Body of pancreas (tissue), 4 donors: ENCODE data around the gene ARID1B.

Experiments
- POLR2A ChIP-seq, 3 donors: fragments of 450-650 bp; IDR thresholded peaks; one replicate each; pipeline ENCODE4 v1.6.1; 2016; ENCODE audit warnings: antibody characterized with exemption in 3 of 3, mild to moderate bottlenecking in 2 of 3
- TF ChIP-seq, protein P1 (sequence below), 7 experiments: fragments of 450-650 bp in 4 of 7; fragments of 200-600 bp in 3 of 7; sonication (generic) in 3 of 7; IDR thresholded peaks; one replicate each; pipeline ENCODE4 v1.5.1; 2016 to 2019; ENCODE audit warnings: antibody characterized with exemption in 7 of 7

- TF ChIP-seq, protein P1, sequence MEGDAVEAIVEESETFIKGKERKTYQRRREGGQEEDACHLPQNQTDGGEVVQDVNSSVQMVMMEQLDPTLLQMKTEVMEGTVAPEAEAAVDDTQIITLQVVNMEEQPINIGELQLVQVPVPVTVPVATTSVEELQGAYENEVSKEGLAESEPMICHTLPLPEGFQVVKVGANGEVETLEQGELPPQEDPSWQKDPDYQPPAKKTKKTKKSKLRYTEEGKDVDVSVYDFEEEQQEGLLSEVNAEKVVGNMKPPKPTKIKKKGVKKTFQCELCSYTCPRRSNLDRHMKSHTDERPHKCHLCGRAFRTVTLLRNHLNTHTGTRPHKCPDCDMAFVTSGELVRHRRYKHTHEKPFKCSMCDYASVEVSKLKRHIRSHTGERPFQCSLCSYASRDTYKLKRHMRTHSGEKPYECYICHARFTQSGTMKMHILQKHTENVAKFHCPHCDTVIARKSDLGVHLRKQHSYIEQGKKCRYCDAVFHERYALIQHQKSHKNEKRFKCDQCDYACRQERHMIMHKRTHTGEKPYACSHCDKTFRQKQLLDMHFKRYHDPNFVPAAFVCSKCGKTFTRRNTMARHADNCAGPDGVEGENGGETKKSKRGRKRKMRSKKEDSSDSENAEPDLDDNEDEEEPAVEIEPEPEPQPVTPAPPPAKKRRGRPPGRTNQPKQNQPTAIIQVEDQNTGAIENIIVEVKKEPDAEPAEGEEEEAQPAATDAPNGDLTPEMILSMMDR (IDR thresholded peaks at IDR 0.05) = no peak
- no peak for TF ChIP-seq POLR2A (IDR thresholded peaks at IDR 0.05)
Measured at GRCh38 chr6:156993713-156994112, 216.5 kb downstream of the ARID1B start.
